Pancreas (tissue), 10 donors: ENCODE data around the gene CTIF. TPM values are rescaled to one million over a fixed set of nuclear protein-coding genes. Genes with fewer than 3 reads are reported as not detected.
A peak's percentile ranks its signal among the peaks of the same experiment; 100 is the strongest.

Experiments
- ATAC-seq, 4 donors: fragments of 200-7000 bp; cut with Tn5 transposase; one replicate each; pipeline versions ENCODE4 v1.8.0 to v1.9.1; 2020; ENCODE audit warnings: mild to moderate bottlenecking in 4 of 4, moderate library complexity in 4 of 4
- DNase-seq, 6 donors: peaks; one replicate each; pipeline ENCODE4 v3.0.0-alpha.2; 2020
- FAIRE-seq: peaks from 2 replicates; lab custom pipeline; 2012; peaks lifted over from hg19 to GRCh38; lab: Jason Lieb, UNC
- H3K27ac ChIP-seq, 4 donors: fragments of 200-600 bp; sonication (generic); 1 replicate in 3 of 4; 2 replicates in 1 of 4; pipeline versions ENCODE4 v1.5.0 to v1.8.0; 2020
- H3K27me3 ChIP-seq, 4 donors: fragments of 200-600 bp; one replicate each; pipeline ENCODE4 v1.8.0; 2021
- H3K36me3 ChIP-seq, 3 donors: fragments of 200-600 bp; sonication (generic) in 1 of 3; one replicate each; pipeline versions ENCODE4 v1.5.0 to v1.8.0; 2020 to 2021
- H3K4me1 ChIP-seq, 3 donors: fragments of 200-600 bp; one replicate each; pipeline ENCODE4 v1.8.0; 2021
- H3K4me3 ChIP-seq, 4 donors: fragments of 200-600 bp; sonication (generic) in 2 of 4; one replicate each; pipeline versions ENCODE4 v1.5.0 to v1.8.0; 2020 to 2021
- H3K9me3 ChIP-seq, 4 donors: fragments of 200-600 bp; one replicate each; pipeline ENCODE4 v1.8.0; 2021
- CTCF ChIP-seq, 4 donors: fragments of 200-600 bp; sonication (generic) in 3 of 4; IDR thresholded peaks; one replicate each; pipeline versions ENCODE4 v1.5.0 to v1.8.0; 2021; ENCODE audit warnings: antibody characterized with exemption in 4 of 4
- WGBS, 2 donors: extraction: QIAGEN DNeasy Blood & Tissue Kit; methylation state at CpG; one replicate each; pipeline ENCODE4 v1.1.7; 2013; 5-methylcytosine and 5-hydroxymethylcytosine counted together
- intact Hi-C, 3 donors: fragments of 100-400 bp; cut with DNase I; formaldehyde crosslinking; loops; one replicate each; pipeline versions ENCODE4 v1.11.1 to v1.14.2; 2022
- polyA plus RNA-seq, 2 donors: library from polyadenylated mRNA; stranded (reverse); fragments of 200-250 nt; gene quantifications; one replicate each; pipeline ENCODE4 v1.2.3, GENCODE V29; 2013
- total RNA-seq, 6 donors: library from RNA; stranded (reverse); fragmentation: NEBNext Ultra II Directional in 4 of 6; extraction: Animal tissue kit (Norgen Biotek cat#: 25700) in 4 of 6; gene quantifications; one replicate each; pipeline versions ENCODE4 v1.2.1 to v1.2.4, GENCODE V29; 2021 to 2023
- donor health status: healthy with polysubstance abuse.
- donor health status: DM: no; HTN: no; CAD: no; lungs with moderate emphysema.
- donor health status: DM: no; HTN: no; CAD: no.
- donor health status: control.
- donor health status: control.
- donor health status: Bipolar disorder and iron deficiency.
- donor health status: DM: yes; HTN: yes; CAD: no.
- donor health status: DM: no; HTN: no; CAD: no.
- donor health status: DM: no; HTN: no; CAD: no.
- donor health status: DM: yes; HTN: yes; CAD: no.

Gene CTIF
- total and polyA plus RNA-seq, 8 donors: 15.1 to 27.4 (median 16.7) TPM

GRCh38 chr18:48545757-48546321, 7.0 kb downstream of the CTIF start:
- Histone ChIP-seq H3K36me3 (no peaks in the 10 kb centered on the region), H3K27ac (no peak overlapping the region), H3K4me3 (no peak overlapping the region), H3K4me1 (peaks cover 7 to 25% (median 13%) of the 10 kb centered on the region in 3 donors), H3K27me3 (no peaks in the 10 kb centered on the region), H3K9me3 (no peaks in the 10 kb centered on the region)
- no peak for FAIRE-seq
- no peak for DNase-seq
- 66% methylated on average over 12 of the region's 12 CpGs for WGBS, 2 donors
- TF ChIP-seq CTCF (IDR thresholded peaks at IDR 0.05): no peak
- no peak for ATAC-seq
- intact Hi-C loops: no loop called here

GRCh38 chr18:48546396-48546795, 7.6 kb downstream of the CTIF start:
- DNase-seq (no peak), FAIRE-seq (no peak), ATAC-seq (no peak)
- no peaks in the 10 kb centered on the region for H3K27me3 ChIP-seq
- intact Hi-C loops: no loop called here
- H3K4me3 ChIP-seq: no peak overlapping the region
- TF ChIP-seq CTCF (IDR thresholded peaks at IDR 0.05): no peak
- no peak overlapping the region for H3K27ac ChIP-seq
- H3K36me3 ChIP-seq: no peaks in the 10 kb centered on the region
- peaks cover 7 to 24% (median 11%) of the 10 kb centered on the region in 3 donors for H3K4me1 ChIP-seq
- H3K9me3 ChIP-seq: no peaks in the 10 kb centered on the region
- WGBS, 2 donors: 81 to 88% methylated on average over 6 of the region's 6 CpGs

- Histone ChIP-seq H3K9me3 (no peaks in the 10 kb centered on the region), H3K27me3 (no peaks in the 10 kb centered on the region), H3K27ac (no peak overlapping the region), H3K36me3 (no peaks in the 10 kb centered on the region), H3K4me3 (no peak overlapping the region), H3K4me1 (peaks cover 3 to 14% (median 5%) of the 10 kb centered on the region in 3 donors)
- no peak for FAIRE-seq
- ATAC-seq: no peak
- no peak for TF ChIP-seq CTCF (IDR thresholded peaks at IDR 0.05)
- DNase-seq: no peak
- intact Hi-C loops: no loop called here
- 92 to 94% methylated on average over 9 of the region's 9 CpGs for WGBS, 2 donors
These were observed 8.7 kb downstream of the CTIF start for GRCh38 chr18:48547531-48547981.

- intact Hi-C loops: no loop called here
- DNase-seq: peak in 1 of 6 donors; percentile 28
- WGBS, 2 donors: 65 to 72% methylated on average over 8 of the region's 8 CpGs
- Histone ChIP-seq H3K27ac (no peak overlapping the region), H3K27me3 (no peaks in the 10 kb centered on the region), H3K36me3 (no peaks in the 10 kb centered on the region), H3K4me1 (peaks cover 0 to 8% (median 0%) of the 10 kb centered on the region in 3 donors), H3K4me3 (no peak overlapping the region), H3K9me3 (no peaks in the 10 kb centered on the region)
- no peak for FAIRE-seq
- ATAC-seq: peak in 3 of 4 donors; percentile 22 to 55 (median 49)
- TF ChIP-seq CTCF (IDR thresholded peaks at IDR 0.05): no peak
These were observed 9.4 kb downstream of the CTIF start for GRCh38 chr18:48548011-48548771.

GRCh38 chr18:48548921-48549320, 10.1 kb downstream of the CTIF start:
- FAIRE-seq (no peak), ATAC-seq (no peak), DNase-seq (no peak)
- Histone ChIP-seq H3K27ac (no peak overlapping the region), H3K36me3 (no peaks in the 10 kb centered on the region), H3K9me3 (no peaks in the 10 kb centered on the region), H3K4me1 (peaks cover 0 to 3% (median 0%) of the 10 kb centered on the region in 3 donors), H3K27me3 (no peaks in the 10 kb centered on the region), H3K4me3 (no peak overlapping the region)
- 79 to 88% methylated on average over 4 of the region's 4 CpGs for WGBS, 2 donors
- intact Hi-C loops: no loop called here
- TF ChIP-seq CTCF (IDR thresholded peaks at IDR 0.05): no peak
